Cardiac ventricle fibroblast (primary cell): ENCODE measurements around the gene USP12. TPM values are rescaled to one million over a fixed set of nuclear protein-coding genes. Genes with fewer than 3 reads are reported as not detected.

ENCODE experiments used
- total RNA-seq: library from RNA; depleted of rRNA; stranded (reverse); fragments of >200 nt; gene quantifications from 2 replicates; pipeline ENCODE4 v1.2.3, GENCODE V29; 2015

The USP12 gene
- 5.9 and 12.8 TPM in 2 replicates for total RNA-seq

GRCh38 chr13:27171244-27171826 is at the start of gene USP12:
USP12 (minus strand) TSS chr13:27171811; CDS start chr13:27171639, 172 bp downstream.

Other genes starting within 250 kb of the USP12 start
- gene RPL21, start 79.7 kb upstream of the USP12 start, total RNA-seq, result 707 and 775 TPM in 2 replicates
- gene RASL11A, start 99.0 kb upstream of the USP12 start, total RNA-seq, result 5.8 and 16.1 TPM in 2 replicates